Neutrophil (primary cell): ENCODE data around the gene RMP24.

ENCODE experiments used
- H3K27ac ChIP-seq: fragments of 200-600 bp; sonication (generic); 2 replicates; pipeline ENCODE4 v1.5.1; 2016; ENCODE audit warnings: mild to moderate bottlenecking, moderate library complexity
- H3K27me3 ChIP-seq: fragments of 200-600 bp; sonication (generic); 2 replicates; pipeline ENCODE4 v1.6.0; 2016; ENCODE audit warnings: mild to moderate bottlenecking
- H3K36me3 ChIP-seq: fragments of 200-600 bp; sonication (generic); 2 replicates; pipeline ENCODE4 v1.5.1; 2017
- H3K4me1 ChIP-seq, 2 experiments: fragments of 200-600 bp in 1 of 2; sonication (generic) in 1 of 2; 1 replicate in 1 of 2; 2 replicates in 1 of 2; pipeline versions ENCODE4 v1.5.1 to v1.6.1; 2013 to 2016; ENCODE audit warnings: low read depth in 1 of 2, low read length in 1 of 2, mild to moderate bottlenecking in 1 of 2, moderate library complexity in 1 of 2; ENCODE audit not compliant: control insufficient read depth in 1 of 2, insufficient read depth in 1 of 2
- H3K4me3 ChIP-seq, 2 experiments: fragments of 200-600 bp in 1 of 2; sonication (generic) in 1 of 2; 1 replicate in 1 of 2; 2 replicates in 1 of 2; pipeline ENCODE4 v1.5.1; 2013 to 2016; ENCODE audit warnings: low read depth in 1 of 2, low read length in 1 of 2, mild to moderate bottlenecking in 1 of 2, moderate library complexity in 1 of 2
- H3K9me3 ChIP-seq: fragments of 200-600 bp; sonication (generic); 2 replicates; pipeline ENCODE4 v1.5.1; 2016
- TF ChIP-seq, protein P1 (sequence below): fragments of 200-600 bp; sonication (generic); IDR thresholded peaks from 2 replicates; pipeline ENCODE4 v1.5.1; 2016; ENCODE audit warnings: antibody characterized with exemption

Gene RMP24

DNA sequence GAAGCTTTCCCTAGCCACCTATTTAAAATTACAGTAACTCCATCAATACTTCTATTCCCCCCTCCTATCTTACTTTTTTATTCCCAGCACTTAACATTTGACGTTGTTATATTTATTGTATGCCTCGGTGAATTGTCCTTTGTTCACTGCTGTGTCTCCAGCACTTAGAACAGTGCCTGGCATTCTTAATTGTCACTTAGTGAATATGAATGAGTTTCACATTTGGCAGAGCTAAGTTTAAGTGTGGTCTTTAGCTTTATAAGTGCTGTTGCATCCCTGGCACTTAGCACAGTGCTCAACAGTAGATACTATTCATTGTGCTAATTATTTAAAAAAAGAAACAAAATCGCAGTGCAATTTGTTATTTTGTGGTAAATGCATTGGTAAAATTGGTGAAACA is 1.7 kb downstream of the RMP24 start:
- Histone ChIP-seq H3K4me3 (no peak overlapping the region), H3K9me3 (no peaks in the 10 kb centered on the region), H3K36me3 (peaks cover 44% of the 10 kb centered on the region), H3K4me1 (peaks cover 24 to 35% of the 10 kb centered on the region in 2 experiments), H3K27ac (no peak overlapping the region), H3K27me3 (no peaks in the 10 kb centered on the region)
- TF ChIP-seq, protein P1, sequence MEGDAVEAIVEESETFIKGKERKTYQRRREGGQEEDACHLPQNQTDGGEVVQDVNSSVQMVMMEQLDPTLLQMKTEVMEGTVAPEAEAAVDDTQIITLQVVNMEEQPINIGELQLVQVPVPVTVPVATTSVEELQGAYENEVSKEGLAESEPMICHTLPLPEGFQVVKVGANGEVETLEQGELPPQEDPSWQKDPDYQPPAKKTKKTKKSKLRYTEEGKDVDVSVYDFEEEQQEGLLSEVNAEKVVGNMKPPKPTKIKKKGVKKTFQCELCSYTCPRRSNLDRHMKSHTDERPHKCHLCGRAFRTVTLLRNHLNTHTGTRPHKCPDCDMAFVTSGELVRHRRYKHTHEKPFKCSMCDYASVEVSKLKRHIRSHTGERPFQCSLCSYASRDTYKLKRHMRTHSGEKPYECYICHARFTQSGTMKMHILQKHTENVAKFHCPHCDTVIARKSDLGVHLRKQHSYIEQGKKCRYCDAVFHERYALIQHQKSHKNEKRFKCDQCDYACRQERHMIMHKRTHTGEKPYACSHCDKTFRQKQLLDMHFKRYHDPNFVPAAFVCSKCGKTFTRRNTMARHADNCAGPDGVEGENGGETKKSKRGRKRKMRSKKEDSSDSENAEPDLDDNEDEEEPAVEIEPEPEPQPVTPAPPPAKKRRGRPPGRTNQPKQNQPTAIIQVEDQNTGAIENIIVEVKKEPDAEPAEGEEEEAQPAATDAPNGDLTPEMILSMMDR = no peak

DNA sequence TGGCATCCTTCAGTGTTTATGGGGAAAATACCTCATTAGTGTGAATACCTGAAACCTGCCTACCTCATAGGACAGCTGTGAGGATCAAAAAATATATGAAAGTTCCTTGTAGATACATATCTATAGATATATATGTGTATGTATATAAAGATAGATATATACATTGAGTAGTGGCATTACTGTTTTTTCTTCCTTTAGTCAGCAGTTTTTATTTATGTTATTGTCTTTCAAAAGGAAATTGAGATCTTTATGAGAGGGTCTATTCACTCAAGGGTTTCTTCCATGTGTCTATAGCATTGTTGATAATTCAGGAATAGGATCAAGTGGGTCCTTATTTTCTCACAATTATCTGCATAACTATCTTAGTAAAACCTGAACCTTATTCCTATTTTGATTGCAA is 6.6 kb downstream of the RMP24 start:
- Histone ChIP-seq H3K27me3 (no peaks in the 10 kb centered on the region), H3K4me1 (no peaks in the 10 kb centered on the region), H3K36me3 (peaks cover 73% of the 10 kb centered on the region), H3K4me3 (no peak overlapping the region), H3K27ac (no peak overlapping the region), H3K9me3 (no peaks in the 10 kb centered on the region)
- TF ChIP-seq, protein P1 = no peak

DNA sequence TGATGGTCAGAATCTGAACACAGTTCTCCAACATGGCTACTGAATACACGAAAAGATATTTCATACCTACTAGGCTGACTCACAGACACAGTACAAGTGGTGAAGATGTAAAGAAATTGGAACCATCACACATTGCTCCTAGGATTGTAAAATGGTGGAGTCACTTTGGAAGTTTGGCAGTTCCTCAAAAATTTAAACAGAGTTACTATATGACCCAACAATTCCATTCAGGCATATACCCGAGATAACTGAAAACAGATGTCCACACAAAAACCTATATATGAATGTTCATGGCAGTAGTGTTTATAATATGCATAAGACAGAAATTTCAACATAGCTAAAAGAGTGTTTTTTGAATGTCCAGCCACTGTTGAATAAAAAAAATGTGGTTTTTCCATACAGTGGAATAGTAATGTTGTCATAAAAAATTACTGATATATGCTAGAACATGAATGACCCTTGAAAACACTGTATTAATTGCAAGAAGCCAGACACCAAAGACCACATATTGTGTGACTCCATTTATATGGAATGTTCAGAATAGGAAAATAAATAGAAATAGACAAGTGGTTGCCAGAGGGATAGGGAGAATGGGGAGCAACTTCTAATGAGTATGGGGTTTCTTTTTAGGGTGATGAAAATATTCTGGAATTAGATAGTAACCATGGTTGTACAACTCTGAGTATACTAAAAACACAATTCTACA is 10.1 kb downstream of the RMP24 start:
- Histone ChIP-seq H3K4me1 (peaks cover 0 to 3% of the 10 kb centered on the region in 2 experiments), H3K36me3 (peaks cover 45% of the 10 kb centered on the region), H3K4me3 (no peak overlapping the region), H3K27me3 (no peaks in the 10 kb centered on the region), H3K9me3 (no peaks in the 10 kb centered on the region), H3K27ac (no peak overlapping the region)
- TF ChIP-seq, protein P1 = no peak

DNA sequence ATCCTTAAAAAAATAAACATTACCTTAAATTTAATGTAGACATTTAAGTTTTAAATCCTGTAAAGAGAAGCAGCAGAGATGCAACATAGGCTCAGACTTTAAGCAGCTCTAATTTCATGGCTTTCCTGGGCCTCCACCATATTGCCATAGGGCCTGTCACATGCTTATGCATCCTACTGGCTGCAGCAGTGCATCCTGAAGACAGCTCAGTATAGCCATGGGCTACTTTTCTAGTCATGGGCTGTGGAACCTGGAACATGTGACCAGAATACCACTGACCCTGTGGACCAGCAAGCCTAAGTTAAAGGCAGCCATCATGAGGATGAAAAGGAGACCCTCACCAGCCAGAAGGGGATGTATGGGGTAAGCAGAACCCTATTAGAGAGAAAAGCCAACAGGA is 10.7 kb downstream of the RMP24 start:
- peaks cover 40% of the 10 kb centered on the region for H3K36me3 ChIP-seq
- H3K27ac ChIP-seq = no peak overlapping the region
- H3K9me3 ChIP-seq = no peaks in the 10 kb centered on the region
- TF ChIP-seq, protein P1 = no peak
- H3K4me3 ChIP-seq = no peak overlapping the region
- peaks cover 0 to 3% of the 10 kb centered on the region in 2 experiments for H3K4me1 ChIP-seq
- no peaks in the 10 kb centered on the region for H3K27me3 ChIP-seq

DNA sequence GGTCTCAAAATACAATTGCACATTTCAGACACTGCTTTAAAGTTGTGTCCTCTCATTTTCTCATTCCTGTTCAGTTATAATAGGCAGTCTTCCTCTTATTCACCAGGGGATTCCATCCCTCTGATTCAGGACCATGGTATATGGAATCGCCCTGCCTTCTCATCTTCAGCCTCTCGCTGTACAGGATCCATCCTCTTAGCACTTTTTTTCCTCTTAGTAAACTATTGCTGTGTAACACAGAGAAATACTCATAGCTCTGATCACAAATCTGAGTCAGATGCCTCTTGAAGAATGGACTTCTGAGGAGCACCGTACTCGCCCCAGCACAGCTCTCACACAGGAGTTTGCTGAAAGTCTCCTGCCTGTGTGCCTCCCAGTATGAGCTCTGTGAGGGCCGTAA is 11.3 kb downstream of the RMP24 start:
- Histone ChIP-seq H3K36me3 (peaks cover 33% of the 10 kb centered on the region), H3K9me3 (no peaks in the 10 kb centered on the region), H3K4me1 (peaks cover 0 to 3% of the 10 kb centered on the region in 2 experiments), H3K27ac (no peak overlapping the region), H3K4me3 (no peak overlapping the region), H3K27me3 (no peaks in the 10 kb centered on the region)
- TF ChIP-seq, protein P1 = no peak
